ENCODE data around the gene GHRH.

The GHRH gene

DNA sequence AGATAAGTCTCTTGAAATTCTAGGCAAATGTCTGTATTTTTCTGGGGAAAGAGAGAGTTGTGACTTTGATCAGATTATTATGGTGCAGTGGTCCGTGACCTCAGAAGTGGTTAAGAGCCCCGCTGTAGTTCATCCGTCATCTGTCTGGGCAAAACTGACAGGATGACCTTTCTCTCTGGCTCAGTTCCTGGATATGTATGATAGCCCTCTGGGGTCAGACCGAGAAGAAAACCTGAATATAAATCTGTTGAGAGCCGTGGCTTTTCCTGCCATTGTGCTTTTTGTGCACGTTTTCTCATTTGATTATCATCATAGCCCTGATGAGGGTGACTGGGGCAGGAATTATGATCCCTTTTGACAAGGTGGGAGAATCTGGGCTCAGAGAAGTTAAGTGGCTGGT is 26.5 kb downstream of the GHRH start:
- no peak for DNase-seq

DNA sequence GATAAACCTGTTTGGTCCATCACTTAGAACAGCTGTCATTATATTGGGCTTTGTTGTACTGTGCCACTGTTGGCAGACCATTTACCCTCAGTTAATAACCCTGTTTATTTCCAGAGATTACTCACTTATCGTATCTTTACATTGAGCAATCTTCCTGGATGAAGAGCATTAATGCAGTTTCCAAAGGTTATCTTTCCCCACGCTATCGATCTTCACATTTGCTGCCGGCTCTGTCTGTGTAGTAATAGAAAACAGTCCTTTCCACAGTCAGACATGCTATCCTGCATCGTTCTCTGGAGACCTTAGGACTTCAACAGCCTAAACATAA is 27.4 kb downstream of the GHRH start:
- DNase-seq = no peak

DNA sequence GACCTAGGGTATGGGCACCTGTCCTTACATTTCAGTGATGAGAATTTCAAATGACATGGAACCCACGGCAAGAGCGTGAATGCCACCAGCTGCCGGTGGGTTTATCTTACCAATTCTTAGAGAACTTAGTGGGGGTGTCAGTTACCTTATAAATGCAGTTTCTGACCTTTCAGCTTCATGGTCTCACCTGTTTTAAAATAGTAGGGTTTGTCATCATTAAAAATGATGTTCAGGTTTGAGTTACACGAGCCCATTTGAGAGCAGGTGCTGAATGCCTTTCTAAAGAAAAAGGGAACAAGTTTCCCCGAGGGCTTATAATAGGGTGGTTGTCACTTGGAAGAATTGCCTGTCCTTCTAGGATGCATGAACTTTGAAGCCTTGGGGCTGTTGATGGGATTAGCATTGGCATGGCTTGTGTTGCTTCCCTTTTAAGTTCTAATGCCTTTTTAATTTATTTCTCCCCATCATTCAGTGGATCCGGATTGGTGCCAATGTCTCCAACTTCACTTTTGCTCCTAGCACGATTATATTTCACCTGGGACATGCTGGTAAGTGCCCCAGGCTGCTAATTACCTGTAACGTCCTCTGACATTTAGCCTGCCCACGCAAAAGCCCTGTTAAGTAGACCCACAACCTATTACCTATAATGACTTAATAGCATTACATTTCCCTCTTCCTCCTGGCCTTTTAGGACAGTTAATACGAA is 27.9 kb downstream of the GHRH start:
- no peak for DNase-seq

DNA sequence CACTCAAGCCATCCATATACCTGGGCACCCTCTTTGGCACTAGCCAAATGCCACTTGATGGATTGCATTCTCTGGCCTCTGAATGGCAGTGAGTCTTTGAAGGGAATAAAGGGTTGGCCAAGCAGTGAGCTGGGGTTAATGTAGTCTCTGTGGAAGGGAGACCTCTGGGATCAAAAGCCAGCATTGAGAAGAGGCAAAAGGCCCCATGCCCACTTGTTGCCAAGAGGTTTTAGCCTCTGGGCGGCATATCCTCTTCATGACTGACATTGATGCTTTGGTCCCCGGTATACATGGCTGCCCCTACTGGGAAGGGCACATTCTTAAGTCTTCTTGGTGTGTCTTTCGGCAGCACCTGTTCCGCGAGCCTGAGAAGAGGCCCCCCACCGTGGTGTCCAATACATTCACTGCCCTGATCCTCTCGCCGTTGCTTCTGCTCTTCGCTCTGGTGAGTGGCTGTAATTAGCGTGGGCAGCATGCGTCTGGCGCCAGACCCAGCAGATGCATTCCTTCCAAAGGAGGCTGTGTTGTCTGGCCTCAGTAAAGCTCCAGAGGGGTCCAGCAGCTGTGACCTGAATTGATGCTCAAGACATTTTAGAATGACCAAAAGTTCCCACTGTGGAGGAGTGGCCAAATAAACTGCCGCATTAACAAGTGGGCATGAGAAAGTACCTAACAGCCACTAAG is 29.5 kb downstream of the GHRH start:
- no peak for DNase-seq

DNA sequence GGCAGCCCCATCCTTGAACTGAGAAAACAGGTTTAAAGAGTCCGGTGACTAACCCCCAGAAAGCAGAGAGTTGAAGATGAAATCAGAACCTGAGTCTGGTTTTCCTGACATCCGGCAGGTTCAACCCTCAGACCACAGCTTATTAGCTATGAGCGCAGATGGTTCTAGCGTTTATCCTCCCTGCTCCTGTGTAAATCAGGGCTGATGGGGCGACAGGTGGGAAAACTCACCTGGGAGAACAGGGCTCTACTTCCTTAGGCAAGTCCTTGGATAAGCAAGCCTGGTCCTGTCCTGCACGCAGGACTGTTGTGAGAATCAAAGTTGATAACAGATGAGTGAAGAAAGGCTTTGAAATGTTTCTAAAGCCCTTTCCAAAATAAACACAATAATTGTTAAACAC is 31.4 kb downstream of the GHRH start:
- no peak for DNase-seq

DNA sequence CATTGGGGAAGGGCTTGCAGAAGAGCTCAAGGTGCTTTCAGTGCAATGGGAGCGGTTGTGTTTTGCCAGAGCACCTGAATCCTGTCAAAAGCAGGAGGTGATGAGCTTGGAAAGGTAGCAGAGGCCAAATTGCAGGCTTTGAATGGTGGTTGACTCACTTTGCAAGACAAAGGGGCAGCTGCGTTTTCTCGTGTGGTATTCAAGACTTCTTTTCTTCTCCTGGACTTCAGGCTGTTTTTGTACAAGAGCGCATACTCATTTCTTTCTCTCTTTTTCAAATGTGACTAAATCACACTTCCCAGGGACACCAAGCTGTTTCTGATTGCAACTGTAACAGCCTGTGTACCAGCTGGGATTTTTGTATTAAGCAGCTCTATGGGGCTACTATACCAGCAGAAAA is 32.3 kb downstream of the GHRH start:
- no peak for DNase-seq

DNA sequence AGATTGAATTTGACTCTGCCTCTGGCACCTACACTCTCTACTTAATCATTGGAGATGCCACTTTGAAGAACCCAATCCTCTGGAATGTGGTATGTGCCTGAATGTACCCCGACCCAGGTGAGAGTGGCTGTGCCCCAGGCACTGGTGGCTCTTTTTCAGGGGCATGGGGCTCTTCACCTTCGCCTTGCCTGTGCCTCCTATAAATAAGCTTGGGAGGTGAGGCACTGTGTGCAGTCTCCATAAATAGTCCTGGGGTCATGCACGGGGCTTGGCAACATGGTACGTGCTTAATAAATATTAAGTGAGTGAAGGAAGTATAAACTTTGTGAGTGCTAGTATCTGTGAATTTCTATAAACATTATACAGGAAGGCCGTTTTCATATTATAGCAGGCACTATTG is 33.0 kb downstream of the GHRH start:
- no peak for DNase-seq

DNA sequence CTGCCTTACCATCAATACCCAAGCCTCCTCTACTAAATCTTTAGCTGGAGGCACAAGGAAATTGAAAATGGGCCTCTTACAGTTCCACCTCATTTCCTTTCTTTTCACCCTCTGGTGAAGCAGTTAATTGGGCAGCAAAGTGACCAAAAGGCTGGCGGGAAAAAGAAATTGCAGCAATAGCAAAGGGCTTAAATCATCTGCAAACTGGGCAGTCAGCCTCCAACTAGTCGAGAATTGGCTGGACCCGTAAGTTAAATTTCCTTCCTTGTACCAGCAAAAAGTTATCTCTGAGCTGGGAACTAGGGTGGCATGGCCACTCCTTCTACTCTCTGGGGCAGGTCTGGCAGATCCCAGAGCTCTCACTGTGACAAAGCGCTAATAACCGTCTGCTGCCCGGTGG is 33.5 kb downstream of the GHRH start:
- no peak for DNase-seq

DNA sequence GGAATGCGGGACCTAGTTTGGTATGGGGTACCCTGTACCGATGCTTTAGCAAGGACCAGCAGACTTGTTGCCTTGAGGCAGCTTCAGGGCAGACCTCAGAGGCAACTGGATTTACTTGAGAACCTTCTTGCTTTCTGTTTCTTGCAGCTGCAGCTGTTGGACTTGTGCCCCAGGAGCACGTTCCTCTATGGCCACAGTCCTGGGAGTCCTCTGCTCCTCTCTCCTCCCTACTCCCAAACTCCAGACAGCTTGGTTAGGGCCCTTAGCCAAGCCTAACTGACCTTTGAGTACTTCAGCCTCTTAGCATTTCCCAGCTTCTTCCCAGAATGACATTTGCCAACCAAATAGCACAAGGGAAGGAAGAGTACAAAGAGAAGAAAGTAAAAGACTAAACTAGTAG is 34.7 kb downstream of the GHRH start:
- no peak for DNase-seq

DNA sequence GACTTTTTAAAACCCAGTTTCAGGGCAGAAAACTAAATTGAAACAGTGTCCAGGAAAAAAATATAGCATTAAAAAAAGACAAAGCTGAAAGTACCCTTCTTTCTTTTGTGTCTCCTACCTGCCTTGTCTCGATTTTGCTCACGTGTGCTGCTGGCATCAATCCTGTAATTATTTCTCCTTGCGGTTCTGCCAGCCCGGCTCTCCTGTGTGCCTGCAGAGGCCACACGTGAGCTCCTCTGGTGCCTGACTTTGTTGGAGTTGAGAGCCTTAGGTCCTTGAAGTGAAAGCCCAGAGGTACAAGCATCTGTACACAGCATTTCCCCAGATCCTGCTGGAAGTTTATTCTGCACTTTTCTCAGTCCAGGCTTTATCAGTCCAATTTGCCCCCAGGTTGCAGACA is 36.5 kb downstream of the GHRH start:
- no peak for DNase-seq

DNA sequence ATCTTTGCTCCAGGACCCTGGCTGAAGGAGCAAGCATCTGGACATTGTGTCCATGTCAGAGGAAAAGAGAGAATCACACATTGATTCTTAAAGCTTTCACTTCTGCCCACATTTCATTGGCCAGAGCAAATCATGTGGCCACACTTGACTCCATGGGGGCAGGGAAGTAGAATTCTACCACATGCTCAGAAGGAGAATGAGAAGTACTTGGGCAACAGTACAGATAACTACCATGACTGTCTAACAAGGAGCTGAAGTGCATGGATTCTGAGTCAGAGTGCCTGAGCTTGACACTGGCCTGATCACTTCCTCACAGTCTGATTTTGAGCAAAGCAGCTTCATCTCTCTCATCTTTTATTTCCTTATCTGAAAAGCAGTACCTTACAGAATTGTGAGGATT is 38.6 kb downstream of the GHRH start:
- no peak for DNase-seq

DNA sequence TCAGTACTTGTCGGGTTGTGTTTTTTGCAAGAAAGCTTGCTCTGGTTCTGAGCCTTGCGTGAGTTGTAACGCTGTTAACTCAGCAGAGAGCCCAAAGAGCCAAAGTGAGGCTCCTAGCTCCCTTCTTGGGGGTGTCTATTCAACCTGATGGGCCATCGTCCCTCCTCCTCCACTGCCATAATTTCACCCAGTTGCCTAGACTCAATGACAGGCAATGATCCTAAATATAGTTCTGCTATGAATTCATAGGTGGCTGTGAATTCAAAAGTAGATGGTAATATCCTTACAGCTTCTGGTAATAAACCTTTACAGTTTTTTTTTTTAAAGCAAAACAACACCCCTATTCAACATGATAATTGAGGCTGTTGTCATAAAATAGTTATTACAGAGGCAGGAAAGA is 39.5 kb downstream of the GHRH start:
- DNase-seq = no peak

DNA sequence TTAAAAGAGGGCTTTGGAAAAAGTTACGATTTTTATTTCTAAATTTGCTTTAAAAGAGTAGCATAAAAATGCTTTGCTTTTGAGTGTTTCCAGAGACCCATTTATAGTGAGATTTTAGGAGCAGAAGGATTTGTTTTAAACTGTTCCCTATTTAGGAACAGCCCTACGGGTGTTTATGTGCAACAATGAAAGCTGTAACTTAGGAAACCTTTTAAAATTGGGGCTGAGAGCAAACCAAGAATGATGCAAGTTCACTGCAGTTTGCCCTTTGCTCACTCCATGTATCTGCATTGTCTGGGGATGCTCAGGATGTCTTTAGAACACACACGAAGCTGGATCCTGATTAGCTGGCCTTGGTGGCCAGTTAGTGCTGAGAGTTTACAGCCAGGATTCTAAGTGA is 40.9 kb downstream of the GHRH start:
- DNase-seq = no peak

DNA sequence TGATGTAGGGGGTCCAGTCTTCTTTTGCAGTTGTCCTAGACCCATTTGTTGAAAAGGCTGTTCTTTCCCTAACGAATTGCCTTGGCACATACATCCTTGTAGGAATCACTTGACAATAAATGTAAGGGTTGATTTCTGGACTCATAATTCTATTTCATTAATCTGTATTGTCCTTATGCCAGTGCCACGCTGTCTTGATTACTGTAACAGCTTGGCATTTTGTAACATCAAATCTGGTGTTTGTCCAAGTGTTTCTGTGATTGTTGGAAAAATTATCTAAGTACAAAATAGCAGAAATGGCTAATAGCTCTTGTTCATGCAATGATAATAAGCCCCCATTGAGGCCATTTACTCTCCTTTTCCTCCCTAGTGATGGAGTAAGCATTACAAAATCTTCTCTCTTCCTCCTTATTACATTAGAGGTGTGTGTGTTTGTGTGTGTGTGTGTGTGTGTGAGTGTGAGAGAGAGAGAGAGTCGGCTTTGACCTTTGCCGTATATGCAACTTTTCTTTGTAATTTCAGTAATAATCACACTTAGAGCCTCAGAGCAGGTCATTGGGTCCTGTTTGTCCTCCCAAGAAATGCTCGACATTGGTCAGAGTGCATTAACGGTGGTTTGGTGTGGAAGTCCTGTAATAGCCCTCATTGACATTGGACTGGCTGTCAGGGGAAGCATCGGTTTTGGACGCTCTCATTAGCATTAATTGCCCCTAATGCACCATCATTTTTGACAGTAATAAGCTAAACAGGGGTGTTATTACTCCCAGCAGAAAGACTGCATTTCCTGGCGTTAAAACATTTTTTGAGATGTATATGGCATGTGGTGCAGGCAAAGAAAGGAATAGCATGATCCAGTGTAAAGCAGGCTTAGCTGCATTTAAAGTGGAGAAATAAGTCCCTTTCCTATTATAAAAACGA is 41.6 kb downstream of the GHRH start:
- no peak for DNase-seq

DNA sequence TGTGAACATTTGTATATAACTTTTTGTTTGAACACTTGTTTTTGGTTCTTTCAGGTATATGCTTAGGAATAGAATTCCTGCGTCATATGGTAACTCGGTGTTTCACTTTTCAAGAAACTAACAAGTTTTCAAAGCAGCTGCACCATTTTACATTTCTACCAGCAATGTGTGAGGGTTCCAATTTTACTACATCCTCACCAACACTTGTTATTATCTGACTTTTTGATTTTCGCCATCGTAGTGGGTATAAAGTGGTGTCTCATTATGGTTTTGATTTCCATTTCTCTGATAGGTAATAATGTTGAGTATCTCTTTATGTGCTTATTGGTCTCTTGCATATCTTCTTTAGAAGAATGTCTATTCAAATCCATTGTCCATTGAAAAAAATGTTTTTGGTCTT is 42.6 kb downstream of the GHRH start:
- DNase-seq = no peak

DNA sequence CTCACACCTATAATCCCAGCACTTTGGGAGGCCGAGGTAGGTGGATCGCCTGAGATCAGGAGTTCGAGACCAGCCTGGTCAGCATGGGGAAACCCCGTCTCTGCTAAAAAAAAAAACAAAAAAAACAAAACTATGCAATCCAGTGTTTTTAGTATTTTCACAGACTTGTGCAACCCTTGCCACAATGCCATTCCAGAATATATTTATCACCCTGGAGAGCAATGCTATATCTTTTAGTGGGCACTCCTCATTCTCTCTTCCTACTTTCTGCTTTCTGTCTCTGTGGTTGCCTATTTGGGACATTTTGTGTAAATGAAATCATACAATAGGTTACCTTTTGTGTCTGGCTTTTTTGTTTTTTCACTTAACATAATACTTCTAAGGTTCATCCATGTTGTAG is 43.2 kb downstream of the GHRH start:
- DNase-seq = no peak

DNA sequence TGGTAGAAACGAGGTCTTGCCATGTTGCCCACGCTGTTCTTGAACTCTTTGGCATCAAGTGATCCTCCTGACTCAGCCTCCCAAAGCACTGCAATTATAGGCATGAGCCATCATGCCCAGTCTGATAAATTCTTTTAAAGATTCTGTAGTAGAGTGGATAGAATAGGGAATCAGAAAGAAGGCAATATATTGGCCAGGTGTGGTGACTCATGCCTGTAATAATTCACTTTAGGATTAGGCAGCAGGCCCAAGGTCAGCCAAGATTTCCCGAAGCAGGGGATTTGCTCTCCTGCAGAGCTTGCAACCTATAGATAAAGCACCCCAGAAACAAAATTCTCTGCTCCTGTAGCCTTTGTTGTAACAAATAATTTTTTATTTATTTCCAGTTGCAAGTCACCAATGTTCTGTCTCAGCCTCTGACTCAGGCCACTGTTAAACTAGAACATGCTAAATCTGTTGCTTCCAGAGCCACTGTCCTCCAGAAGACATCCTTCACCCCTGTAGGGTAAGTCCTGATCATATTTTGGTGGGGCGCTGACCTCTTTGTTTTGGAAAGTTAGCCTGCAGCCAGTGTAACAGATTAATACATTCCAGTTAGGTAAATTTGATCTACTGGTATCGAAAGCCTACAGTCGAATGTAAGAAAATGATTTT is 51.8 kb downstream of the GHRH start:
- no peak for DNase-seq

DNA sequence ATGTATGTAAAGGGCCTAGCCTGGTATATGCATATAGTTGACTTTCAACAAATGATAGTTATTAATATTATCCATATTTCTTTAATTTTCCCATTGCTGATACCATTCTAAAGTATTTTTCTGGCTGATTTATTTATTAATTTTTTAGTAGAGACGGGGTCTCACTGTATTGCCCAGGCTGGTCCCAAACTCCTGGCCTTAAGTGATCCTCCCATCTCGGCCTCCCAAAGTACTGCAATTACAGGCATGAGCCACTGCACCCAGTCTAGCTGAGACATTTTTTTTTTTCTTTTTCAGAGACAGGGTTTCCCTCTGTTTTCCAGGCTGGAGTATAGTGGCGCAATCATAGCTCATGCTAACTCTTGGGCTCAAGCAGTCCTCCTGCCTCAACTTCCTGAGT is 52.4 kb downstream of the GHRH start:
- no peak for DNase-seq

DNA sequence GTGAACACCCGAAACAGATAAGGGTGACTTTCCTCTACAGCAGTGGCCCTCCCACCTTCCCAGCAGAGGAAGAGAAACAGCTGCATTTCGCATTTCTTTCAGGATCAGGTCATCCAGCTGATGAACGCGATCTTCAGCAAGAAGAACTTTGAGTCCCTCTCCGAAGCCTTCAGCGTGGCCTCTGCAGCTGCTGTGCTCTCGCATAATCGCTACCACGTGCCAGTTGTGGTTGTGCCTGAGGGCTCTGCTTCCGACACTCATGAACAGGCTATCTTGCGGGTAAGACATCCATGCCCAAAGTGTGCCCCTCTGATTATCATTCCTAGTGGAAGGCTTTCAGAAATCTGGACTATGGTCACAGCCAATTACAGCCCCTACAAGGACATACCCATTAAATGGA is 54.4 kb downstream of the GHRH start:
- DNase-seq = no peak

DNA sequence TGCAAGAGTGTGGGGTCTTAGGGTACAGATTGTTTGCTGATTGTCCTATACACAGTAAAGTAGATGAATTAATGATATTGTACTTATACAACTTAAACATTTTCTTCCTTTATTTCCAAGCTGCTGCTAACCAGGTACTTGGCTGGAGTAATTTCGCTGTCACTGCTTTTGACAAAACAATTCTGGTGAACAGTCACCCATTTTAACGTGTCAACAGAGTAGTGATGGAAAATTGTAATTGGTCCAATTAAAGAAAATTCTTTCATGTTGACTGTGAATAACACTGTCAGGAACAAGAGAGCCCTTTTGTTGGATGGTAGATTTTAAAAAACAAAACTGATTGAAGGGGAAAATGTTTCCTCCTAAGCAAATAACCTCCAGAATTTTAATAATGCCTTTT is 55.8 kb downstream of the GHRH start:
- DNase-seq = no peak

DNA sequence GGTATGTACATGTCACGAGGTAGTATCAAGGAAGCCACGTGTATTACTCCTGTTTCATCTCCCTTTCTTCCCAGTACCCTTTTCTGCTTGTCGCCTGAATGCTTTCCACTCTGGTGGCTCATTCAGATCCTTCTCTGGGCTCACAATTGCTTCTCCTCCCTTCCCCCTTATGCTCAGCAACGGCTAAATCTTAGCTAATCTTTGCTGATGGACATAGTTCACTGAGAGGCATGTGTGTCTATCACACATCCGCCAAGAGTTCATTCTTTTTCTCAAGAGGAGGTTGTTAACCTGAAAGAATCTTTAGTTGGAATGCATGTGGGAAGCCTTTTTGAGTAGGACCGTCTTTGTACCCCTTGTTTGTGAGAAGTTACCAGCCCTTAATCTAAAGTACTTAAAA is 56.5 kb downstream of the GHRH start:
- no peak for DNase-seq

DNA sequence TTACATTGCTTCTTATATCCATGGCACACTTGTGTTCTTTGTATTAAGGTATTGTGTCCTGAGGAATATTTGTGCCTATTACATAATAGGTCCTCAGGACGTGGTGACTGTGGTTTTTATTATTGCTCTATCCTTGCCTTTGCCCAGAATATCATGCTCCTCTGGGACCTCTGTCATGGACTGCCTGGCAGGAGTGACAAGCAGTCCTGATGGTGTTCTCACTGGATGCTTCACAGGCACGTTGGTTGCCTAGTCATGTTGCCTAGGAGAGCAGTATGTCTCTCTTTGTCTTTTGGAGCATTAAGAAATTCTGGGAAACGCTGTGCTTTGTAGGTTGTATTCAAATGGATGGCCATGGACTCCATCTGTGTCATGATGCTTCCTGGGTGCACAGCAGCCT is 57.6 kb downstream of the GHRH start:
- no peak for DNase-seq

DNA sequence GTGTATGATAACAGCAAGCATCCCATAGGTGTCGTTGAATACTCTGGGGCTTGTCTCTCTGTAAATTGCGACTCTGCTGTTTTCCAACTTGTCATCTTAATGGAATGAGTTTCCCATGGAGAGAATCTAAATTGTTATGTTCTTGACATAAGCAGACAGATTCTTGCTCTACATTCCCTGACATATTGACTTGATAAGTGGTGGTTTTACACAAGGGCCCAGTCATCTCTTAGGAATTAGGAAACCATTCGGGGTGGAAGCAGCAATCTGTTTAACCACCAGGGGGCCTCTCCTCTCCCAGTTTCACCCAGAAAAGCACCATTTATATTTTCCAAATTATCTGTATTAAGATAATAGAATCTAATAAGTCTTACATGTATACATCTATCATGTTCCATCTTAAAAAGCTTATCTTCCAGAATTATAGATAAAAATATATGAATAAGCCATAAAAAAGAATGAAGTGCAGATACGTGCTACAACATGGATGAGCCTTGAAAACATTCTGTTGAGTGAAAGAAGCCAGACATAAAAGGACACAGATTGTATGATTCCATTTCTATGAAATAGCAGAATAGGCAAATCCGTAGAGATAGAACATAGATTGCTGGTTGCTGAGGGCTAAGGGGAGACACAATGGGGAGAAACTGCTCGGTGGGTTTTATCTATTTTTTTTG is 59.2 kb downstream of the GHRH start:
- DNase-seq = peak; percentile 23

All from activated CD4-positive, alpha-beta T cell treated with anti-CD3 and anti-CD28 coated beads, Interleukin-2, amount 50 U/mL, for 16 hours (primary cell).